ENCODE results near the gene GLT8D2. TPM values are rescaled to one million over a fixed set of nuclear protein-coding genes. Genes with fewer than 3 reads are reported as not detected.

Gene GLT8D2
- total RNA-seq, 1 donor from 2014 or later, result 8.8 TPM

DNA sequence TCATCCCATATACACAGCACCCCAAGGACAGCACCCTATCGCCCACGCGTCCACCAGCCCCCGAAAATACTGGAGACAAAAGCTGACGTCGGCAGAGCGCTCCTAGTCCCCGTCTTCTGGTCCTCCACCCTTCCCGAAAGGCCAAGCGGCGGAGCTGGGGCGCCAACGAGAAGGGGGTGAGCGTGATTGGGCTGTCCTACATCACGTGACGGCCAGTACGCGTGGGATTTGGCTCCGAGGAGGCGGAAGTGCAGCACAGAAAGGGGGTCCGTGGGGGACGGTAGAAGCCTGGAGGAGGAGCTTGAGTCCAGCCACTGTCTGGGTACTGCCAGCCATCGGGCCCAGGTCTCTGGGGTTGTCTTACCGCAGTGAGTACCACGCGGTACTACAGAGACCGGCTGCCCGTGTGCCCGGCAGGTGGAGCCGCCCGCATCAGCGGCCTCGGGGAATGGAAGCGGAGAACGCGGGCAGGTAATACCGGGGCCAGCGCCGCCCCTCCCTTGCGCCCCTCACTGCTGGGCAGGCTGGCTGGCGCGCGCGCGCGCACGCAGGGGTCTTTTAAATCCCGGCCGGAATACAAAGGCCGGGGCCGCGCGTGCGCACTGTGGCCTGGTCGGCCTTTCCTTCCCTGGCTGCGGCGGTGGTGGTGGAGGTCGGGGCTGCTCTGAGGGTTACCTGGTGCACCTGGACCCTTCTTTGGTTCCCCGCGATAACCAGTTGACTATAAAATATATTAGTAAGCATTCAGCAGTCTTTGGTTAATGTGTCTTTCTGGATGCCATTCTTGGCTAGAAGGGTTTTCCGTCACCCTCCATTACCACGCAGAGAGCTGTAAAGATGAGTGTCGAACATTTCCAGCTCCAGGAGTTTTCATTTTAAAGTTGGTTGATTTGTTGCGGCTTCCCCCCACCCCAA is 84.1 kb downstream of the GLT8D2 start, which contains the start of gene TDG:
TSS of gene TDG (plus strand) at position 283 of the 915 bp plus-strand sequence. CDS start at position 449, 166 bp downstream.
- ATAC-seq (peak; percentile 98), DNase-seq (ENCODE audit: missing footprints) (peak; percentile 99)
- intact Hi-C loops (cut with DNase I), result loop anchor here (2.0 kb wide), 1 partner anchor 99 kb away; the partner anchor contains the start of gene HCFC2

GRCh38 chr12:103965255-103965589 is 84.8 kb downstream of the GLT8D2 start:
- intact Hi-C loops (cut with DNase I), result loop anchor here (2.0 kb wide), 1 partner anchor 100 kb away; the partner anchor contains the start of gene HCFC2
- DNase-seq (ENCODE audit: missing footprints) (no peak), ATAC-seq (no peak)

DNA sequence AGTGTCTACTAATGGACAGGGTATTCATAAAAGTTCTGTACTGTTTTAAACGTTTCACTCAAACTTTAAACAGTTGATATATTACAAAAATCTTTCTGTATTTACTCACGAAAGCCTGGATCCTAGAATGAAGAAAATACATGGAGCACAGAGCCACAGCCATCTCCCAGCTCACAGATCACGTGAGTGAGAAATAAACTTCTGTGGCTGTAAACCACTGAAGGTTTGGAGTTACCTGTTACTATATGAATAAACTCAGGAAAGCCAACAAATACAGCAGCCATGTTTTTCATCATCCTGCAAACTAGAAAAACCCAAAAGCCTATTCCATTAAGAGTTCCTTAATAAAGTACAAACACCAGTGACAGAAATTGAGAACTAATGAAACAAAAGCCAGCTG is 85.2 kb downstream of the GLT8D2 start:
- intact Hi-C loops (cut with DNase I), result loop anchor here (2.0 kb wide), 1 partner anchor 100 kb away; the partner anchor contains the start of gene HCFC2
- DNase-seq (ENCODE audit: missing footprints) (no peak), ATAC-seq (no peak)

GRCh38 chr12:103962493-103962892 is 87.5 kb downstream of the GLT8D2 start:
- no peak for ATAC-seq
- DNase-seq (ENCODE audit: missing footprints), result no peak
- intact Hi-C loops (cut with DNase I), result no loop called here

DNA sequence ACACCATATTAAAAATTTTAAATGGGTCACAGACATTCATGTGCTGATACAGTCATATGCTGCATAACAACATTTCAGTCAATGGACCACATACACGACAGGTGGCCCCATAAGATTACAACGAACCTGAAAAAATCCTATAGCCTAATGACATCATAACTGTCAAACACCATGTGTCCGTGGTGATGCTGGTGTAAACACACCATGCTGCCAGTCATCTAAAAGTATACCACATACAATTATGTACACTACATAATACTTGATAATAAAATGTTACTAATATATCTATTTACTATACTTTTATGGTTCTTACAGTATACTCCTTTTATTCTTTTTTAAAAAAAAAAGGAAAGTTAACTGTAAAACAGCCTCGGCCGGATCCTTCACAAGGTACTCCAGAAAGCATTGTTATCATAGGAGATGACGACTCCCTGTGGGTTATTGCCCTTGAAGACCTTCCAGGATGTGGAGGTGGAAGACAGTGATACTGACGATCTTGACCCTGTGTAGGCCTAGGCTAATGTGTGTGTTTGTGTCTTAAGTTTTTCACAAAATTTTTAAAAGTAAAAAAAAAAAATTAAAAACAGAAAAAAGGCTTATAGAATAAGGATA is 89.3 kb downstream of the GLT8D2 start:
- no peak for ATAC-seq
- intact Hi-C loops (cut with DNase I), result no loop called here
- no peak for DNase-seq (ENCODE audit: missing footprints)

GRCh38 chr12:103958621-103959020 is 91.4 kb downstream of the GLT8D2 start:
- intact Hi-C loops (cut with DNase I), result loop anchor here (5.0 kb wide), 1 partner anchor 149 kb away; no protein-coding TSS in a partner anchor
- ATAC-seq, result no peak

GRCh38 chr12:103957865-103958388 is 92.1 kb downstream of the GLT8D2 start:
- no peak for ATAC-seq
- DNase-seq (ENCODE audit: missing footprints), result no peak
- intact Hi-C loops (cut with DNase I), result loop anchor here (2.0 to 5.0 kb wide), 2 partner anchors 27 to 149 kb away; partner anchors contain the start of gene HSP90B1

More at GRCh38 chr12:103958621-103959020, 91.4 kb downstream of the GLT8D2 start:
- DNase-seq (ENCODE audit: missing footprints), result no peak

DNA sequence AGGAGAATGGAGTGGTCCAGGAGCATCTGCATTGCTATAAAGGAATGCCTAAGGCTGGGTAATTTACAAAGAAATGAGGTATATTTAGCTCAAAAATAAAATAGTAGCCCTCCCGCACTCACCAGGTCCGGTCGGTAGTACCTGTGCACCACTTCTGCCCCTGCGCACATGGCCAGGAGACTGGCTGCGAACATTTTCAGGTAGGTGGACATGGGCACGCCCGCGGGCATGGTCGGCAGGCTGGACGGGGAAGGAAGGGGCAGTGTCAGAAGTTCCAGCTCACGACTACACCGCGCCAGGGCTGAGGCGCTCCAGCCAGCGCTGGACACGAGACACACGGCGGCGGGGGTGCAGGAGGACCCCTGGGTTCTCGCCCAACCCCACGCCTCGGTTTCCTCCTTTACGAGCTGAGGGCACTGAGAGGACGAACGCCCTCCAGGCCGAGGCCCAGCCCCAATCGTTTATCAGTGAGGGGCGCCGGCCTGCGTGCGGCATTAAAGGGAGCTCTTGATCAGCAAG is 93.4 kb downstream of the GLT8D2 start:
- ATAC-seq (peak; percentile 45), DNase-seq (ENCODE audit: missing footprints) (peak; percentile 79)
- intact Hi-C loops (cut with DNase I), result loop anchor here (2.0 to 5.0 kb wide), 2 partner anchors 26 to 151 kb away; partner anchors contain the start of gene HSP90B1

DNA sequence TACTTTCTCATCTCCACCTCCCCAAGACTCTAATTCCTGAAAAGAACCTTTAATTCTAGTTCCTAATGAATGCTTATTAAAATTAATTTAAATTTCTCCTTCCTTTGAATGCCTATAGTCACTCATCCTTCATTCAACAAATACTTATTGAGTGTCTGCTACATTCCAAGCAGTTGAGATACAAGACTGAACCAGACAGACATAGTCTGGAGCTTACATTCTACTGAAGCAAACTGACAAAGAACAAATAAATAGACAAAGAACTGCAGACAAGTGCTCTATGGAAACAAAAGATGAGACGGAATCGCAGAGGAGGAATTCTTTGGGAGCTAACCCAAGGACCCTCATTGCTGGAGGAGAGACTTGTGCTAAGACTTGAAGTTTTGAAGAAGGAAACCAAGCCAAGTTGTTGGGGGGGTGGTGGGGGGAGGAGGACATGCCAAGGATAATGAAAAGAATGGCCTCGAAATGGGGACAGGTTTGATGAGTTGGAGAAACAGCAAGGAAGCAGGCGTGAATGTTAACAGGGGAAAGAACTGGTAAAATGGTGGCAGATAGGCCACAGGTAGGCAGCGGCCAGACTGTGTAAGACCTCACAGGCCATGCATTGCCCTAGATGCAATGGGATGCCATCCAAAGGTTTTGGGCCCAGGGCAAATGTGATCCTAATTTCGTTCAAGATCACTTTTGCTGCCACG is 94.0 kb downstream of the GLT8D2 start:
- DNase-seq (ENCODE audit: missing footprints) (no peak), ATAC-seq (no peak)
- intact Hi-C loops (cut with DNase I), result loop anchor here (2.0 to 5.0 kb wide), 2 partner anchors 25 to 151 kb away; partner anchors contain the start of gene HSP90B1

DNA sequence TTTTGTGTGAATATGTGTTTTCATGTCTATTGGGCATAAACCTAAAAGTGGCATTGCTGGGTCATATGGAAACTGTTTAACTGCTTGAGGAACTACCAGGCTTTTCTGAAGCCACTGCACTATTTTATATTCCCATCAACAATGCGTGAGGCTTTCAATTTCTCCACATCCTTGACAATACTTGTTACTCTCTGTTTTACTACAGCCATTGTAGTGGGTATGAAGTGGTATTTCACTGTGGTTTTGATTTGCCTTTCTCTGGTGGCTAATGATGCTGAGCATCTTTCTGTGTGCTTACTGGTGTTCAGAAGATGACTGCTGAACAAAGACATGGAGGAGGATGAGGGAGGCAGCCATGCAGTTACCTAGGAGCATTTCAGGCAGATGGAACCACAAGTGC is 97.5 kb downstream of the GLT8D2 start:
- DNase-seq (ENCODE audit: missing footprints) (no peak), ATAC-seq (no peak)
- intact Hi-C loops (cut with DNase I), result no loop called here

GRCh38 chr12:103948746-103949406 is 101.1 kb downstream of the GLT8D2 start:
- ATAC-seq (no peak), DNase-seq (ENCODE audit: missing footprints) (no peak)
- intact Hi-C loops (cut with DNase I), result no loop called here

DNA sequence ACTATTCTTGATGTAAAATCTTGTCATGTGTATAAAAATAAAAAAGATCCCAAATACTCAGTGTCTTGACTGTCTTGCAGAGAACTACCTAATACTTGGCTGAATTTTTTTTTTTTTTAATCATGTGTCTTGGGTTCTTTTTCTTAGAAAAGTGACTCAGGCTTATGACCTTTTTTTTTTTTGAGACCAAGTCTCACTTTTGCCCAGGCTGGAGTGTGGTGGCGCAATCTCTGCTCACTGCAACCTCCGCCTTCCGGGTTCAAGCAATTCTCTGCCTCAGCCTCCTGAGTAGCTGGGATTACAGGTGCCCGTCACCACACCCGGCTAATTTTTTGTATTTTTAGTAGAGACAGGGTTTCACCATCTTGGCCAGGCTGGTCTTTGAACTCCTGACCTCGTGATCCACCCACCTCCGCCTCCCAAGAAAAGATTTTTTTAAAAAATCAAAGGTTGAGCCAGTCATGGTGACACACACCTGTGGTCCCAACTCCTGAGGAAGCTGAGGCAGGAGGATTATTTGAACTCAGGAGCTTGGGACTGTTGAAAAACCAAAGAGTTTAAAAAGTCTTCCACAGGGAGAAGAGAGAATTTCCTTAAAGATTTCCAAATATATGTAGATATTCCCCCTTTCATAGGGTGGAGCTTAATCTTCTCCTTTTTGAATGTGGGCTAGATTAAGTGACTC is 102.0 kb downstream of the GLT8D2 start:
- no peak for ATAC-seq
- intact Hi-C loops (cut with DNase I), result no loop called here
- no peak for DNase-seq (ENCODE audit: missing footprints)

- no peak for DNase-seq (ENCODE audit: missing footprints)
- intact Hi-C loops (cut with DNase I), result no loop called here
- no peak for ATAC-seq
Measured at GRCh38 chr12:103944964-103945363, 105.0 kb downstream of the GLT8D2 start.

Other genes starting within 250 kb of the GLT8D2 start
- 3.1 TPM for gene NT5DC3, start 209.0 kb downstream of the GLT8D2 start, total RNA-seq
- gene HSP90B1, start 119.8 kb downstream of the GLT8D2 start, total RNA-seq, result 402 TPM
- 9.7 TPM for gene TDG, start 84.3 kb downstream of the GLT8D2 start, total RNA-seq
- 9.5 TPM for gene HCFC2, start 14.3 kb upstream of the GLT8D2 start, total RNA-seq
- gene NFYB, start 88.0 kb upstream of the GLT8D2 start, total RNA-seq, result 39.8 TPM
- gene TXNRD1, start 165.6 kb upstream of the GLT8D2 start, total RNA-seq, result 89.3 TPM